ENCODE measurements around the gene GPR31.

The GPR31 gene

DNA sequence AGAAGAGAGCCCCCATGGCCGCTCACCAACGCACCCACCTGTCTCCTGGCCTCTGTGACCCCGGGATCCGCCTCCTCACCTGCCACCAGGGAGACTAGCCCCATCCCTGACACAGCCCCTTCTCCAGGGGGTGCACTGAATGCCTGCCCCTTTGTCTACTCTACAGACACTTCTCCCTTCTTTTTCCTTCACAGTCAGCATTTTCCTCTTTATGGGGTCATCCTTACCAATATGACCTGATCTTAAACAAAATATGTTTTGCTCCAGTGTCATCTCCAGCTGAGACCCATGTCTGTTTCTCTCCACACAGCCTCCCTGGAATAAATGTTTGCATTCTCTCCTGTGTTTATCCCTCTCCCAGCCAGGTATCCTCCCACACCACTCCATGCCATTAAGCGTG lies 49.5 kb downstream of the GPR31 start:
- Histone ChIP-seq H3K4me1 (ENCODE audit: control insufficient read depth in 2 of 2, insufficient read depth in 1 of 2, low read depth in 1 of 2, low read length in 2 of 2) (no peaks in the 10 kb centered on the region), H3K27me3 (ENCODE audit: control insufficient read depth in 3 of 3, insufficient read depth in 3 of 3, low read depth in 1 of 3, low read length in 3 of 3) (peaks cover 0 to 6% (median 0%) of the 10 kb centered on the region in 3 experiments), H3K79me1 (ENCODE audit: low read depth, low read length) (no peaks in the 10 kb centered on the region), H3K14ac (ENCODE audit: low read length) (no peak overlapping the region), H3K27ac (replicated peaks; ENCODE audit: low read length) (no peak overlapping the region), H3K18ac (ENCODE audit: low read length) (no peak overlapping the region), H2BK5ac (ENCODE audit: low read length) (no peak overlapping the region), H2BK12ac (ENCODE audit: low read length) (no peak overlapping the region), H3K4me2 (ENCODE audit: insufficient read depth, low read length, poor library complexity, severe bottlenecking) (no peak overlapping the region), H4K91ac (ENCODE audit: low read depth, low read length, poor library complexity) (no peak overlapping the region), H4K8ac (ENCODE audit: low read depth, low read length) (no peak overlapping the region), H3K4me3 (ENCODE audit: low read length in 2 of 2) (no peak overlapping the region), H2BK120ac (ENCODE audit: low read depth, low read length) (no peak overlapping the region), H2AFZ (ENCODE audit: low read length) (no peak overlapping the region), H3K23ac (ENCODE audit: low read depth, low read length, poor library complexity) (no peak overlapping the region), H2BK15ac (ENCODE audit: low read length) (no peak overlapping the region), H3K9me3 (replicated peaks in 1 of 2; ENCODE audit: control insufficient read depth in 2 of 2, insufficient read depth in 1 of 2, low read depth in 1 of 2, low read length in 2 of 2) (peaks cover 0 to 3% of the 10 kb centered on the region in 2 donors), H2AK5ac (ENCODE audit: low read depth, low read length) (no peak overlapping the region), H3K4ac (ENCODE audit: low read length) (no peak overlapping the region), H3K36me3 (replicated peaks in 1 of 2; ENCODE audit: control insufficient read depth in 2 of 2, insufficient read depth in 2 of 2, low read length in 2 of 2) (no peaks in the 10 kb centered on the region), H3K9ac (ENCODE audit: low read depth, low read length, poor library complexity) (no peak overlapping the region)
- no CpG with 5 or more reads among the region's 5 CpGs for WGBS, 2 donors (ENCODE audit: extremely low coverage in 2 of 2, insufficient read length in 2 of 2, insufficient replicate concordance in 1 of 2)
- no peak for DNase-seq (ENCODE audit: low spot score)

DNA sequence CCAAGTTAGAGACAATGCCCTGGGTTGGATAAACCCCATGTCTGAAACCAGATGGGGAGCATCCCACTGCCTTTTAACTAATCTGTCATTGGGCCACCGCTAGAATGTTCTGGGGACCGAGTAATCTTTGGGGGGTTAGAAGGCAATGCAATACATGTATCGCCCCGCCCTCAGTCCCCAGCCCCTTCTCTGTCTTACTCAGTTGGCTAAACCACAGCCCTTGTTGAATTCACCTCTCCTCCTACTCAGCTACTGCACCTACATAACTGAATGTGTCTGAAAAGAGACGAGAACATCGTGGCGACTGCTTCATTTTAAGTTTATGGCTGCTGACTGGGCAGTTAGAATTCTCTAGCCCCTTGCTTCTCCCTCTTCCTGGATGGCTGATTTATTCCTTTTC lies 50.0 kb downstream of the GPR31 start:
- no CpG with 5 or more reads among the region's 7 CpGs for WGBS, 2 donors (ENCODE audit: extremely low coverage in 2 of 2, insufficient read length in 2 of 2, insufficient replicate concordance in 1 of 2)
- no peak for DNase-seq (ENCODE audit: low spot score)
- H3K27ac ChIP-seq (replicated peaks; ENCODE audit: low read length), result no peak overlapping the region

DNA sequence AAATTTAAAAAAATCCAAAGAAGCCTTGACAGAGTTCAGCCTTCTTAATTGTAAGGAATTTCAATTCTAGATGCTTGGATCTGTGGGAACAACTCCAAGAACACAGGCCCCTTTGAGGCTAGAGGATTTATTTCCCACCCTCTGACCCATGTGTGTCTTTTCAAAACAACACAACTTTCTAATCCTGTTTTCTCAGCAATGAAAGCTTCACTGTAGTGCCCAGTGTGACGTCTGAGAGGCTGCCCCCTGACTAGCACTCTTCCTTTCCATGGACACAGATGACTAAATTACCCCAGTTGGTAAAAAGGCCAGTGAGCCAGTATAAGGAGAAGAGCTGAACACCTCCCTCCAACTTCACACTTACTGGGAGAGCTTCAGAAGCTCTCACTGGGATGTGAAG lies 51.4 kb downstream of the GPR31 start:
- Histone ChIP-seq H3K4me3 (ENCODE audit: low read length in 2 of 2) (no peak overlapping the region), H2AFZ (ENCODE audit: low read length) (no peak overlapping the region), H2BK5ac (ENCODE audit: low read length) (no peak overlapping the region), H3K27ac (replicated peaks; ENCODE audit: low read length) (no peak overlapping the region), H3K27me3 (ENCODE audit: control insufficient read depth in 3 of 3, insufficient read depth in 3 of 3, low read depth in 1 of 3, low read length in 3 of 3) (peaks cover 0 to 6% (median 0%) of the 10 kb centered on the region in 3 experiments), H2BK15ac (ENCODE audit: low read length) (no peak overlapping the region), H3K23ac (ENCODE audit: low read depth, low read length, poor library complexity) (no peak overlapping the region), H3K18ac (ENCODE audit: low read length) (no peak overlapping the region), H2AK5ac (ENCODE audit: low read depth, low read length) (no peak overlapping the region), H3K9ac (ENCODE audit: low read depth, low read length, poor library complexity) (no peak overlapping the region), H2BK12ac (ENCODE audit: low read length) (no peak overlapping the region), H3K79me1 (ENCODE audit: low read depth, low read length) (no peaks in the 10 kb centered on the region), H3K4me2 (ENCODE audit: insufficient read depth, low read length, poor library complexity, severe bottlenecking) (no peak overlapping the region), H3K36me3 (replicated peaks in 1 of 2; ENCODE audit: control insufficient read depth in 2 of 2, insufficient read depth in 2 of 2, low read length in 2 of 2) (no peaks in the 10 kb centered on the region), H2BK120ac (ENCODE audit: low read depth, low read length) (no peak overlapping the region), H3K4ac (ENCODE audit: low read length) (no peak overlapping the region), H3K9me3 (replicated peaks in 1 of 2; ENCODE audit: control insufficient read depth in 2 of 2, insufficient read depth in 1 of 2, low read depth in 1 of 2, low read length in 2 of 2) (peaks cover 0 to 3% of the 10 kb centered on the region in 2 donors), H4K8ac (ENCODE audit: low read depth, low read length) (no peak overlapping the region), H3K14ac (ENCODE audit: low read length) (no peak overlapping the region), H3K4me1 (ENCODE audit: control insufficient read depth in 2 of 2, insufficient read depth in 1 of 2, low read depth in 1 of 2, low read length in 2 of 2) (no peaks in the 10 kb centered on the region), H4K91ac (ENCODE audit: low read depth, low read length, poor library complexity) (no peak overlapping the region)
- no CpG with 5 or more reads among the region's 1 CpG for WGBS, 2 donors (ENCODE audit: extremely low coverage in 2 of 2, insufficient read length in 2 of 2, insufficient replicate concordance in 1 of 2)
- DNase-seq (ENCODE audit: low spot score), result no peak

More for the DNA sequence above, 50.0 kb downstream of the GPR31 start:
- H3K79me1 ChIP-seq (ENCODE audit: low read depth, low read length), result no peaks in the 10 kb centered on the region
- peaks cover 0 to 3% of the 10 kb centered on the region in 2 donors for H3K9me3 ChIP-seq (replicated peaks in 1 of 2; ENCODE audit: control insufficient read depth in 2 of 2, insufficient read depth in 1 of 2, low read depth in 1 of 2, low read length in 2 of 2)
- no peak overlapping the region for H4K8ac ChIP-seq (ENCODE audit: low read depth, low read length)
- H3K4ac ChIP-seq (ENCODE audit: low read length), result no peak overlapping the region
- no peak overlapping the region for H3K14ac ChIP-seq (ENCODE audit: low read length)
- no peak overlapping the region for H3K4me3 ChIP-seq (ENCODE audit: low read length in 2 of 2)
- H3K27me3 ChIP-seq (ENCODE audit: control insufficient read depth in 3 of 3, insufficient read depth in 3 of 3, low read depth in 1 of 3, low read length in 3 of 3), result peaks cover 0 to 6% (median 0%) of the 10 kb centered on the region in 3 experiments
- no peak overlapping the region for H3K18ac ChIP-seq (ENCODE audit: low read length)
- no peak overlapping the region for H2BK15ac ChIP-seq (ENCODE audit: low read length)
- no peak overlapping the region for H2AFZ ChIP-seq (ENCODE audit: low read length)
- no peak overlapping the region for H2AK5ac ChIP-seq (ENCODE audit: low read depth, low read length)
- no peaks in the 10 kb centered on the region for H3K36me3 ChIP-seq (replicated peaks in 1 of 2; ENCODE audit: control insufficient read depth in 2 of 2, insufficient read depth in 2 of 2, low read length in 2 of 2)
- no peak overlapping the region for H3K4me2 ChIP-seq (ENCODE audit: insufficient read depth, low read length, poor library complexity, severe bottlenecking)
- H3K9ac ChIP-seq (ENCODE audit: low read depth, low read length, poor library complexity), result no peak overlapping the region
- no peak overlapping the region for H4K91ac ChIP-seq (ENCODE audit: low read depth, low read length, poor library complexity)
- no peak overlapping the region for H2BK120ac ChIP-seq (ENCODE audit: low read depth, low read length)
- H2BK12ac ChIP-seq (ENCODE audit: low read length), result no peak overlapping the region
- no peak overlapping the region for H2BK5ac ChIP-seq (ENCODE audit: low read length)
- H3K23ac ChIP-seq (ENCODE audit: low read depth, low read length, poor library complexity), result no peak overlapping the region
- no peaks in the 10 kb centered on the region for H3K4me1 ChIP-seq (ENCODE audit: control insufficient read depth in 2 of 2, insufficient read depth in 1 of 2, low read depth in 1 of 2, low read length in 2 of 2)
